HepG2 (cell line): ENCODE results near the gene MFAP4. TPM values are rescaled to one million over a fixed set of nuclear protein-coding genes. Genes with fewer than 3 reads are reported as not detected.

ENCODE experiments used
- BHLHE40 ChIP-seq: IDR thresholded peaks from 2 replicates; pipeline ENCODE4 v1.6.1; 2011; ENCODE audit warnings: low read length, improper control_type of control experiment
- E2F5 ChIP-seq: sonication (generic); formaldehyde crosslinking; conservative IDR thresholded peaks from 2 replicates; pipeline ENCODE4 v1.4.0; 2020; ENCODE audit warnings: missing genetic modification reagents
- HNRNPK ChIP-seq: fragments of 200-400 bp; formaldehyde crosslinking; IDR thresholded peaks from 2 replicates; pipeline ENCODE4 v1.6.1; 2018; ENCODE audit warnings: low read length, low read depth, moderate library complexity, mild to moderate bottlenecking; ENCODE audit not compliant: poor library complexity, severe bottlenecking
- KDM2A ChIP-seq: sonication (generic); formaldehyde crosslinking; IDR thresholded peaks from 2 replicates; pipeline ENCODE4 v1.4.0; 2020; ENCODE audit warnings: low read depth, missing genetic modification reagents, borderline replicate concordance
- MAF1 ChIP-seq: sonication (generic); formaldehyde crosslinking; IDR thresholded peaks from 2 replicates; pipeline ENCODE4 v1.5.0; 2020; ENCODE audit warnings: missing genetic modification reagents, borderline replicate concordance
- MEIS2 ChIP-seq: sonication (generic); formaldehyde crosslinking; IDR thresholded peaks from 2 replicates; pipeline ENCODE4 v1.9.0; 2021; ENCODE audit warnings: mild to moderate bottlenecking, missing genetic modification reagents
- MXD4 ChIP-seq: IDR thresholded peaks from 2 replicates; pipeline ENCODE4 v1.6.1; 2016; ENCODE audit warnings: mild to moderate bottlenecking, missing biosample characterization, missing genetic modification reagents
- NPAS2 ChIP-seq: sonication (generic); formaldehyde crosslinking; IDR thresholded peaks from 2 replicates; pipeline ENCODE4 v1.8.0; 2022; ENCODE audit warnings: mild to moderate bottlenecking, missing genetic modification reagents, borderline replicate concordance
- NRL ChIP-seq: sonication (generic); formaldehyde crosslinking; IDR thresholded peaks from 2 replicates; pipeline ENCODE4 v1.5.0; 2020; ENCODE audit warnings: missing genetic modification reagents, mild to moderate bottlenecking, moderate library complexity, borderline replicate concordance
- PRDM4 ChIP-seq: sonication (generic); formaldehyde crosslinking; IDR thresholded peaks from 2 replicates; pipeline ENCODE4 v1.9.0; 2021; ENCODE audit warnings: missing genetic modification reagents, borderline replicate concordance
- STAT5B ChIP-seq: sonication (generic); formaldehyde crosslinking; IDR thresholded peaks from 2 replicates; pipeline ENCODE4 v1.4.0; 2020; ENCODE audit warnings: missing genetic modification reagents
- SYNCRIP ChIP-seq: fragments of 200-400 bp; formaldehyde crosslinking; IDR thresholded peaks from 2 replicates; pipeline ENCODE4 v1.6.1; 2018; ENCODE audit warnings: mild to moderate bottlenecking, low read depth, low read length; ENCODE audit not compliant: insufficient read depth
- TFAP4 ChIP-seq: sonication (generic); IDR thresholded peaks from 2 replicates; pipeline ENCODE4 v1.6.1; 2016; ENCODE audit warnings: low read depth, borderline replicate concordance
- ZBTB38 ChIP-seq: sonication (generic); formaldehyde crosslinking; IDR thresholded peaks from 2 replicates; pipeline ENCODE4 v1.5.1; 2020; ENCODE audit warnings: mild to moderate bottlenecking, missing genetic modification reagents
- ZKSCAN1 ChIP-seq: fragments of 150-350 bp; IDR thresholded peaks from 2 replicates; pipeline ENCODE4 v1.6.1; 2014; ENCODE audit warnings: low read length
- ZNF263 ChIP-seq: sonication (generic); formaldehyde crosslinking; IDR thresholded peaks from 2 replicates; pipeline ENCODE4 v1.4.0; 2020; ENCODE audit warnings: missing genetic modification reagents
- ZNF335 ChIP-seq: sonication (generic); formaldehyde crosslinking; IDR thresholded peaks from 2 replicates; pipeline ENCODE4 v1.4.0; 2020; ENCODE audit warnings: missing genetic modification reagents
- ZNF362 ChIP-seq: sonication (generic); formaldehyde crosslinking; IDR thresholded peaks from 2 replicates; pipeline ENCODE4 v1.4.0; 2020; ENCODE audit warnings: missing genetic modification reagents, mild to moderate bottlenecking, borderline replicate concordance
- ZNF496 ChIP-seq: sonication (generic); formaldehyde crosslinking; IDR thresholded peaks from 2 replicates; pipeline ENCODE4 v1.8.1; 2023; ENCODE audit warnings: mild to moderate bottlenecking, moderate library complexity, missing genetic modification reagents; ENCODE audit not compliant: insufficient replicate concordance
- polyA plus RNA-seq, 8 experiments: library from polyadenylated mRNA; depleted of rRNA in 3 of 8; stranded (reverse) in 7 of 8; unstranded in 1 of 8; fragments of >200 nt; fragmentation: Illumina TruSeq in 4 of 8; extraction: Trizol in 4 of 8; gene quantifications; 2 replicates each; pipeline versions ENCODE4 v1.2.1 to v1.2.3, GENCODE V29; 2011 to 2016; ENCODE audit warnings: low read depth in 4 of 8, missing spikeins in 1 of 8, mixed read lengths in 1 of 8; ENCODE audit not compliant: insufficient read depth in 1 of 8
- total RNA-seq, 5 experiments: library from RNA; depleted of rRNA; stranded (reverse); fragments of >200 nt; fragmentation: Illumina TruSeq; extraction: Trizol; gene quantifications; 2 replicates each; pipeline ENCODE4 v1.2.3, GENCODE V29; 2016; ENCODE audit warnings: low read depth in 1 of 5
- TF ChIP-seq, protein P1 (sequence below): IDR thresholded peaks from 2 replicates; pipeline ENCODE4 v1.6.1; 2016; ENCODE audit warnings: missing biosample characterization, missing genetic modification reagents, low read depth

The MFAP4 gene
- total and polyA plus RNA-seq, 2 of the 13 experiments (the other 11 are each of a cell fraction or from before 2014, with no cell fraction given), result 0.08 TPM; not detected in 1

- TF ChIP-seq ZNF263 (CRISPR knock-in tag), result peak; percentile 84
- no peak; the same call in 1 of the 2 replicates for TF ChIP-seq MEIS2 (CRISPR knock-in tag)
- TF ChIP-seq MXD4, result peak; percentile 74; the same call in 1 of the 2 replicates
- peak; percentile 81 for TF ChIP-seq ZBTB38
- TF ChIP-seq, protein P1, sequence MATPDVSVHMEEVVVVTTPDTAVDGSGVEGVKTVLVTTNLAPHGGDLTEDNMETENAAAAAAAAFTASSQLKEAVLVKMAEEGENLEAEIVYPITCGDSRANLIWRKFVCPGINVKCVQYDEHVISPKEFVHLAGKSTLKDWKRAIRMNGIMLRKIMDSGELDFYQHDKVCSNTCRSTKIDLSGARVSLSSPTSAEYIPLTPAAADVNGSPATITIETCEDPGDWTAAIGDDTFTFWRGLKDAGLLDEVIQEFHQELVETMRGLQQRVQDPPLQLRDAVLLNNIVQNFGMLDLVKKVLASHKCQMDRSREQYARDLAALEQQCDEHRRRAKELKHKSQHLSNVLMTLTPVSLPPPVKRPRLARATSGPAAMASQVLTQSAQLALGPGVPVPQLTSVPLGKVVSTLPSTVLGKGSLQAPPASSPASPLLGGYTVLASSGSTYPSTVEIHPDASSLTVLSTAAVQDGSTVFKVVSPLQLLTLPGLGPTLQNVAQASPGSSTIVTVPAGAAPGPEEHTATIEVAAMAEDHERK (CRISPR knock-in tag), result no peak
- TF ChIP-seq E2F5 (CRISPR knock-in tag), result no peak
- TF ChIP-seq MAF1 (CRISPR knock-in tag), result no peak
- peak; percentile 71; the same call in 1 of the 2 replicates for TF ChIP-seq TFAP4
- 0 out of 2 replicates have a peak, but pooled peaks have one; percentile 44 for TF ChIP-seq PRDM4
- TF ChIP-seq SYNCRIP, result no peak
- TF ChIP-seq BHLHE40, result peak; percentile 82
- no peak for TF ChIP-seq ZKSCAN1
- TF ChIP-seq ZNF335 (CRISPR knock-in tag), result no peak
- no peak for TF ChIP-seq STAT5B (CRISPR knock-in tag)
- no peak for TF ChIP-seq HNRNPK
- no peak for TF ChIP-seq NPAS2 (CRISPR knock-in tag)
- no peak for TF ChIP-seq ZNF496 (CRISPR knock-in tag)
- TF ChIP-seq KDM2A (CRISPR knock-in tag), result peak; percentile 53; the same call in 1 of the 2 replicates
- peak; percentile 95 for TF ChIP-seq NRL (CRISPR knock-in tag)
- no peak for TF ChIP-seq ZNF362 (CRISPR knock-in tag)
These were observed 49.9 kb downstream of the MFAP4 start (continued) for GRCh38 chr17:19336938-19337711.
